HepG2 (cell line): ENCODE measurements around the gene CFAP61. TPM values are rescaled to one million over a fixed set of nuclear protein-coding genes. Genes with fewer than 3 reads are reported as not detected.

Experiments used
- ATAD3A ChIP-seq: sonication (generic); formaldehyde crosslinking; IDR thresholded peaks from 2 replicates; pipeline ENCODE4 v1.4.0; 2020; ENCODE audit warnings: missing genetic modification reagents
- DNMT1 ChIP-seq: sonication (generic); formaldehyde crosslinking; IDR thresholded peaks from 2 replicates; pipeline ENCODE4 v1.5.1; 2020; ENCODE audit warnings: mild to moderate bottlenecking, missing genetic modification reagents
- ERF ChIP-seq: IDR thresholded peaks from 2 replicates; pipeline ENCODE4 v1.6.1; 2018; ENCODE audit warnings: missing biosample characterization, missing genetic modification reagents
- FIP1L1 ChIP-seq: fragments of 200-400 bp; formaldehyde crosslinking; IDR thresholded peaks from 2 replicates; pipeline ENCODE4 v1.6.1; 2018; ENCODE audit warnings: low read depth, mild to moderate bottlenecking, low read length, moderate library complexity, borderline replicate concordance; ENCODE audit not compliant: insufficient read depth
- GTF2F1 ChIP-seq: fragments of 150-350 bp; IDR thresholded peaks from 2 replicates; pipeline ENCODE4 v1.6.1; 2014; ENCODE audit warnings: low read length
- HNF4A ChIP-seq: sonication (generic); formaldehyde crosslinking; IDR thresholded peaks from 2 replicates; pipeline ENCODE4 v1.4.0; 2020; ENCODE audit warnings: missing genetic modification reagents
- MAF1 ChIP-seq: sonication (generic); formaldehyde crosslinking; IDR thresholded peaks from 2 replicates; pipeline ENCODE4 v1.5.0; 2020; ENCODE audit warnings: missing genetic modification reagents, borderline replicate concordance
- NCOA5 ChIP-seq: sonication (generic); formaldehyde crosslinking; IDR thresholded peaks from 2 replicates; pipeline ENCODE4 v1.4.0; 2020; ENCODE audit warnings: missing genetic modification reagents
- TCF7L2 ChIP-seq: IDR thresholded peaks from 2 replicates; pipeline ENCODE4 v1.6.1; 2011; ENCODE audit warnings: mild to moderate bottlenecking, low read depth, low read length, moderate library complexity
- TFDP2 ChIP-seq: sonication (generic); formaldehyde crosslinking; IDR thresholded peaks from 2 replicates; pipeline ENCODE4 v1.4.0; 2020; ENCODE audit warnings: missing genetic modification reagents
- ZBTB7A ChIP-seq: sonication (generic); formaldehyde crosslinking; IDR thresholded peaks from 2 replicates; pipeline ENCODE4 v1.8.0; 2022; ENCODE audit warnings: mild to moderate bottlenecking, missing genetic modification reagents
- ZFY ChIP-seq: sonication (generic); formaldehyde crosslinking; IDR thresholded peaks from 2 replicates; pipeline ENCODE4 v1.4.0; 2020; ENCODE audit warnings: missing genetic modification reagents
- ZNF30 ChIP-seq: sonication (generic); formaldehyde crosslinking; IDR thresholded peaks from 2 replicates; pipeline ENCODE4 v1.5.0; 2020; ENCODE audit warnings: mild to moderate bottlenecking, missing genetic modification reagents
- ZNF460 ChIP-seq: sonication (generic); formaldehyde crosslinking; IDR thresholded peaks from 2 replicates; pipeline ENCODE4 v1.5.1; 2020; ENCODE audit warnings: missing genetic modification reagents, mild to moderate bottlenecking, borderline replicate concordance
- ZNF605 ChIP-seq: sonication (generic); formaldehyde crosslinking; IDR thresholded peaks from 2 replicates; pipeline ENCODE4 v1.8.0; 2022; ENCODE audit warnings: mild to moderate bottlenecking, missing genetic modification reagents
- ZNF776 ChIP-seq: sonication (generic); formaldehyde crosslinking; IDR thresholded peaks from 2 replicates; pipeline ENCODE4 v1.4.0; 2020; ENCODE audit warnings: mild to moderate bottlenecking, missing genetic modification reagents
- ZNF800 ChIP-seq: sonication (generic); formaldehyde crosslinking; IDR thresholded peaks from 2 replicates; pipeline ENCODE4 v1.4.0; 2020; ENCODE audit warnings: missing genetic modification reagents
- ZSCAN22 ChIP-seq: sonication (generic); formaldehyde crosslinking; IDR thresholded peaks from 2 replicates; pipeline ENCODE4 v1.4.0; 2020; ENCODE audit warnings: mild to moderate bottlenecking, missing genetic modification reagents
- polyA plus RNA-seq, 8 experiments: library from polyadenylated mRNA; depleted of rRNA in 3 of 8; stranded (reverse) in 7 of 8; unstranded in 1 of 8; fragments of >200 nt; fragmentation: Illumina TruSeq in 4 of 8; extraction: Trizol in 4 of 8; gene quantifications; 2 replicates each; pipeline versions ENCODE4 v1.2.1 to v1.2.3, GENCODE V29; 2011 to 2016; ENCODE audit warnings: low read depth in 4 of 8, missing spikeins in 1 of 8, mixed read lengths in 1 of 8; ENCODE audit not compliant: insufficient read depth in 1 of 8
- total RNA-seq, 5 experiments: library from RNA; depleted of rRNA; stranded (reverse); fragments of >200 nt; fragmentation: Illumina TruSeq; extraction: Trizol; gene quantifications; 2 replicates each; pipeline ENCODE4 v1.2.3, GENCODE V29; 2016; ENCODE audit warnings: low read depth in 1 of 5
- TF ChIP-seq, protein P1 (sequence below): sonication (generic); formaldehyde crosslinking; IDR thresholded peaks from 2 replicates; pipeline ENCODE4; 2020; ENCODE audit warnings: missing genetic modification reagents, mild to moderate bottlenecking, borderline replicate concordance
- TF ChIP-seq, protein P2 (sequence below): sonication (generic); formaldehyde crosslinking; IDR thresholded peaks from 2 replicates; pipeline ENCODE4 v1.4.0; 2020; ENCODE audit warnings: missing genetic modification reagents, borderline replicate concordance

Gene CFAP61
- total and polyA plus RNA-seq, 2 of the 13 experiments (the other 11 are each of a cell fraction or from before 2014, with no cell fraction given): 0.27 TPM; not detected in 1

DNA sequence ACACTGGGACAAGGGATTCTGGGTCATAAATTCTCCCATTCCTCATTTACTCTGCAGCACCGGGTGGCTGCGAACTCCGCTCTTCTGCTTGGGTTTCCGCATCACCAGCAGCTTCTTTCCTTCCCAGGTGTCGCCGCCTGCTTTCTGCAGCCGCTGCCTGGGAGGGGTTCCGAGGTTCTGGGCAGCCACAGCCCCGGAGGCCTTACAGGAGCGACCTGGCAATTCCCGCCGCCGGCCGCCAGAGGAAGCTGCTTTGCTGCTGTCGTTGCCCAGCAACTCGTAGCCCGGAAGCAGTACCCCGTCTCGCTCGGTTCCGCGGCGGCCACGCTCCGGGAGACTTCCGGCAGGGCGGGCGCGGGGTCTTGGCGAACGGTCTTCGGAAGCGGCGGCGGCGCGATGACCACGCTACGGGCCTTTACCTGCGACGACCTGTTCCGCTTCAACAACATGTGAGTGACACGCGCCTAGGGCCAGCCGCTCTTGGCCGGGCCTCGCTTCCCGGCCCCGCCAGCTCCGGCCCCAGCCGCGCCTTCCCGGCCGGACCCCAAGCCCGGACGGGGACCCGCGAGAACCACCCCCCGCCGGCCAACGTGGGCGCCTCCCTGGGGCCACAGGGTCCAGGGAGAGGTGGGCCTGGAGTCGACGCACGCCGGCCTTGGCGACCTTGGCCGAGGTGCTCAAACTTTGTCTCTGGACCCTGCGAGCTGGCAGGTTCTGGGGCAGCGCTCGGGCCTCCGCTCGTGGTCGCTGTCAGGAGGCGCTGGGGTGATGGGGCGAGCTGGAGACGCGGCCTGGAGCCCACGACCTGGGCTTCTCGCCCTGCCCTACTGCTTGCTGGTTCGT lies 35.1 kb upstream of the CFAP61 start, which contains the start of gene NAA20 (continued):
- no peak; the same call in none of the 2 replicates for TF ChIP-seq ZNF800
- peak; percentile 39; the same call in 1 of the 2 replicates for TF ChIP-seq HNF4A (CRISPR knock-in tag)
- no peak; the same call in 1 of the 2 replicates for TF ChIP-seq GTF2F1
- no peak for TF ChIP-seq MAF1
- peak; percentile 52; the same call in 1 of the 2 replicates for TF ChIP-seq ZNF460
- peak; percentile 97 for TF ChIP-seq DNMT1 (CRISPR knock-in tag)
- no peak for TF ChIP-seq NCOA5 (CRISPR knock-in tag)
- TF ChIP-seq TCF7L2: no peak
- TF ChIP-seq ZNF776 (CRISPR knock-in tag): peak; percentile 95; the same call in 1 of the 2 replicates
- peak; percentile 96 for TF ChIP-seq TFDP2 (CRISPR knock-in tag)
- TF ChIP-seq, protein P1, sequence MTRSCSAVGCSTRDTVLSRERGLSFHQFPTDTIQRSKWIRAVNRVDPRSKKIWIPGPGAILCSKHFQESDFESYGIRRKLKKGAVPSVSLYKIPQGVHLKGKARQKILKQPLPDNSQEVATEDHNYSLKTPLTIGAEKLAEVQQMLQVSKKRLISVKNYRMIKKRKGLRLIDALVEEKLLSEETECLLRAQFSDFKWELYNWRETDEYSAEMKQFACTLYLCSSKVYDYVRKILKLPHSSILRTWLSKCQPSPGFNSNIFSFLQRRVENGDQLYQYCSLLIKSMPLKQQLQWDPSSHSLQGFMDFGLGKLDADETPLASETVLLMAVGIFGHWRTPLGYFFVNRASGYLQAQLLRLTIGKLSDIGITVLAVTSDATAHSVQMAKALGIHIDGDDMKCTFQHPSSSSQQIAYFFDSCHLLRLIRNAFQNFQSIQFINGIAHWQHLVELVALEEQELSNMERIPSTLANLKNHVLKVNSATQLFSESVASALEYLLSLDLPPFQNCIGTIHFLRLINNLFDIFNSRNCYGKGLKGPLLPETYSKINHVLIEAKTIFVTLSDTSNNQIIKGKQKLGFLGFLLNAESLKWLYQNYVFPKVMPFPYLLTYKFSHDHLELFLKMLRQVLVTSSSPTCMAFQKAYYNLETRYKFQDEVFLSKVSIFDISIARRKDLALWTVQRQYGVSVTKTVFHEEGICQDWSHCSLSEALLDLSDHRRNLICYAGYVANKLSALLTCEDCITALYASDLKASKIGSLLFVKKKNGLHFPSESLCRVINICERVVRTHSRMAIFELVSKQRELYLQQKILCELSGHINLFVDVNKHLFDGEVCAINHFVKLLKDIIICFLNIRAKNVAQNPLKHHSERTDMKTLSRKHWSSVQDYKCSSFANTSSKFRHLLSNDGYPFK (CRISPR knock-in tag): peak; percentile 88
- peak; percentile 98 for TF ChIP-seq ZFY (CRISPR knock-in tag)
- peak; percentile 87 for TF ChIP-seq ZSCAN22 (CRISPR knock-in tag)
- TF ChIP-seq ZNF605 (CRISPR knock-in tag): peak; percentile 97
- 0 out of 2 replicates have a peak, but pooled peaks have one; percentile 70 for TF ChIP-seq FIP1L1
- TF ChIP-seq ATAD3A (CRISPR knock-in tag): peak; percentile 77; the same call in 1 of the 2 replicates
- TF ChIP-seq ZBTB7A (CRISPR knock-in tag): peak; percentile 89
- TF ChIP-seq, protein P2, sequence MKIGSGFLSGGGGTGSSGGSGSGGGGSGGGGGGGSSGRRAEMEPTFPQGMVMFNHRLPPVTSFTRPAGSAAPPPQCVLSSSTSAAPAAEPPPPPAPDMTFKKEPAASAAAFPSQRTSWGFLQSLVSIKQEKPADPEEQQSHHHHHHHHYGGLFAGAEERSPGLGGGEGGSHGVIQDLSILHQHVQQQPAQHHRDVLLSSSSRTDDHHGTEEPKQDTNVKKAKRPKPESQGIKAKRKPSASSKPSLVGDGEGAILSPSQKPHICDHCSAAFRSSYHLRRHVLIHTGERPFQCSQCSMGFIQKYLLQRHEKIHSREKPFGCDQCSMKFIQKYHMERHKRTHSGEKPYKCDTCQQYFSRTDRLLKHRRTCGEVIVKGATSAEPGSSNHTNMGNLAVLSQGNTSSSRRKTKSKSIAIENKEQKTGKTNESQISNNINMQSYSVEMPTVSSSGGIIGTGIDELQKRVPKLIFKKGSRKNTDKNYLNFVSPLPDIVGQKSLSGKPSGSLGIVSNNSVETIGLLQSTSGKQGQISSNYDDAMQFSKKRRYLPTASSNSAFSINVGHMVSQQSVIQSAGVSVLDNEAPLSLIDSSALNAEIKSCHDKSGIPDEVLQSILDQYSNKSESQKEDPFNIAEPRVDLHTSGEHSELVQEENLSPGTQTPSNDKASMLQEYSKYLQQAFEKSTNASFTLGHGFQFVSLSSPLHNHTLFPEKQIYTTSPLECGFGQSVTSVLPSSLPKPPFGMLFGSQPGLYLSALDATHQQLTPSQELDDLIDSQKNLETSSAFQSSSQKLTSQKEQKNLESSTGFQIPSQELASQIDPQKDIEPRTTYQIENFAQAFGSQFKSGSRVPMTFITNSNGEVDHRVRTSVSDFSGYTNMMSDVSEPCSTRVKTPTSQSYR: peak; percentile 52; the same call in 1 of the 2 replicates
- peak; percentile 97 for TF ChIP-seq ERF (CRISPR knock-in tag)
- TF ChIP-seq ZNF30: no peak; the same call in 1 of the 2 replicates
